ENCODE measurements around the gene CEP44.

CEP44 gene

GRCh38 chr4:174307694-174308093, 24.0 kb downstream of the CEP44 start:
- Histone ChIP-seq H3K27ac (no peak overlapping the region), H3K27me3 (no peaks in the 10 kb centered on the region), H3K36me3 (peaks cover 59% of the 10 kb centered on the region), H3K4me3 (ENCODE audit: low read depth in 1 of 2, low read length in 1 of 2) (no peak overlapping the region), H3K4me1 (ENCODE audit: control insufficient read depth in 1 of 2, insufficient read depth in 1 of 2, low read depth in 1 of 2, low read length in 1 of 2) (no peaks in the 10 kb centered on the region), H3K9me3 (no peaks in the 10 kb centered on the region)
- no peak for TF ChIP-seq CTCF (IDR thresholded peaks at IDR 0.05)

GRCh38 chr4:174312993-174313392, 29.3 kb downstream of the CEP44 start:
- peaks cover 55% of the 10 kb centered on the region for H3K36me3 ChIP-seq
- TF ChIP-seq CTCF (IDR thresholded peaks at IDR 0.05), result no peak
- no peaks in the 10 kb centered on the region for H3K27me3 ChIP-seq
- no peak overlapping the region for H3K27ac ChIP-seq
- H3K4me3 ChIP-seq (ENCODE audit: low read depth in 1 of 2, low read length in 1 of 2), result no peak overlapping the region
- no peaks in the 10 kb centered on the region for H3K4me1 ChIP-seq (ENCODE audit: control insufficient read depth in 1 of 2, insufficient read depth in 1 of 2, low read depth in 1 of 2, low read length in 1 of 2)
- no peaks in the 10 kb centered on the region for H3K9me3 ChIP-seq

- H3K9me3 ChIP-seq, result no peaks in the 10 kb centered on the region
- no peaks in the 10 kb centered on the region for H3K27me3 ChIP-seq
- H3K36me3 ChIP-seq, result peaks cover 55% of the 10 kb centered on the region
- no peak overlapping the region for H3K4me3 ChIP-seq (ENCODE audit: low read depth in 1 of 2, low read length in 1 of 2)
- H3K27ac ChIP-seq, result no peak overlapping the region
- no peak for TF ChIP-seq CTCF (IDR thresholded peaks at IDR 0.05)
- H3K4me1 ChIP-seq (ENCODE audit: control insufficient read depth in 1 of 2, insufficient read depth in 1 of 2, low read depth in 1 of 2, low read length in 1 of 2), result no peaks in the 10 kb centered on the region
These were observed 30.6 kb downstream of the CEP44 start for GRCh38 chr4:174314274-174314673.

GRCh38 chr4:174314770-174315169, 31.1 kb downstream of the CEP44 start:
- TF ChIP-seq CTCF (IDR thresholded peaks at IDR 0.05), result no peak
- peaks cover 57% of the 10 kb centered on the region for H3K36me3 ChIP-seq
- no peak overlapping the region for H3K4me3 ChIP-seq (ENCODE audit: low read depth in 1 of 2, low read length in 1 of 2)
- H3K27ac ChIP-seq, result no peak overlapping the region
- no peaks in the 10 kb centered on the region for H3K9me3 ChIP-seq
- no peaks in the 10 kb centered on the region for H3K27me3 ChIP-seq
- no peaks in the 10 kb centered on the region for H3K4me1 ChIP-seq (ENCODE audit: control insufficient read depth in 1 of 2, insufficient read depth in 1 of 2, low read depth in 1 of 2, low read length in 1 of 2)

- H3K36me3 ChIP-seq, result peaks cover 53% of the 10 kb centered on the region
- no peaks in the 10 kb centered on the region for H3K9me3 ChIP-seq
- H3K4me3 ChIP-seq (ENCODE audit: low read depth in 1 of 2, low read length in 1 of 2), result no peak overlapping the region
- no peaks in the 10 kb centered on the region for H3K27me3 ChIP-seq
- TF ChIP-seq CTCF (IDR thresholded peaks at IDR 0.05), result no peak
- H3K4me1 ChIP-seq (ENCODE audit: control insufficient read depth in 1 of 2, insufficient read depth in 1 of 2, low read depth in 1 of 2, low read length in 1 of 2), result no peaks in the 10 kb centered on the region
- no peak overlapping the region for H3K27ac ChIP-seq
These were observed 32.8 kb downstream of the CEP44 start for GRCh38 chr4:174316546-174316945.

GRCh38 chr4:174316954-174317353, 33.2 kb downstream of the CEP44 start:
- Histone ChIP-seq H3K4me1 (ENCODE audit: control insufficient read depth in 1 of 2, insufficient read depth in 1 of 2, low read depth in 1 of 2, low read length in 1 of 2) (no peaks in the 10 kb centered on the region), H3K27ac (no peak overlapping the region), H3K27me3 (no peaks in the 10 kb centered on the region), H3K36me3 (peaks cover 49% of the 10 kb centered on the region), H3K9me3 (no peaks in the 10 kb centered on the region), H3K4me3 (ENCODE audit: low read depth in 1 of 2, low read length in 1 of 2) (no peak overlapping the region)
- TF ChIP-seq CTCF (IDR thresholded peaks at IDR 0.05), result no peak
